OCI-LY7 (cell line): ENCODE results near the gene PARD6G.

ENCODE experiments used
- CTCF ChIP-seq: fragments of 200-600 bp; sonication (generic); conservative IDR thresholded peaks from 2 replicates; pipeline ENCODE4 v1.5.1; 2014; ENCODE audit warnings: mild to moderate bottlenecking, antibody characterized with exemption, low read length, moderate library complexity, mixed read lengths
- EZH2phosphoT487 ChIP-seq: fragments of 200-600 bp; sonication (generic); IDR thresholded peaks from 2 replicates; pipeline ENCODE4 v1.6.1; 2018; ENCODE audit warnings: low read depth, borderline replicate concordance, mild to moderate bottlenecking, mixed run types, antibody characterized with exemption, low read length, moderate library complexity, mixed read lengths

GRCh38 chr18:80140455-80140985 is 106.8 kb downstream of the PARD6G start:
- TF ChIP-seq CTCF: no peak
- no peak for TF ChIP-seq EZH2phosphoT487
